SK-N-SH treated with all-trans-retinoic acid at 6 μM for 48 hours (cell line): ENCODE results near the gene LPIN1.

Experiments used
- ATAC-seq: fragments of 200-7000 bp; cut with Tn5 transposase; 3 replicates; pipeline ENCODE4 v1.9.1; 2020; ENCODE audit warnings: mild to moderate bottlenecking, moderate library complexity
- ARNTL ChIP-seq: fragments of 450-650 bp; formaldehyde crosslinking; IDR thresholded peaks from 2 replicates; pipeline ENCODE4 v1.5.0; 2020; ENCODE audit warnings: low read depth, mild to moderate bottlenecking, moderate library complexity, borderline replicate concordance
- BACH2 ChIP-seq: fragments of 250-450 bp; sonication (Bioruptor Pico); IDR thresholded peaks from 2 replicates; pipeline ENCODE4 v1.9.0; 2021; ENCODE audit warnings: mild to moderate bottlenecking, borderline replicate concordance
- CSDC2 ChIP-seq: fragments of 250-450 bp; sonication (Bioruptor Pico); IDR thresholded peaks from 2 replicates; pipeline ENCODE4 v1.5.0; 2020; ENCODE audit warnings: mild to moderate bottlenecking, moderate library complexity
- CSRNP3 ChIP-seq: fragments of 250-450 bp; sonication (Bioruptor Pico); IDR thresholded peaks from 2 replicates; pipeline ENCODE4 v1.5.1; 2021; ENCODE audit warnings: mild to moderate bottlenecking, moderate library complexity
- ESRRG ChIP-seq: fragments of 250-450 bp; sonication (Bioruptor Pico); IDR thresholded peaks from 2 replicates; pipeline ENCODE4 v1.6.1; 2021; ENCODE audit warnings: mild to moderate bottlenecking
- GLIS3 ChIP-seq: fragments of 250-450 bp; sonication (Bioruptor Pico); IDR thresholded peaks from 2 replicates; pipeline ENCODE4 v1.5.0; 2020; ENCODE audit warnings: mild to moderate bottlenecking, moderate library complexity
- ISL1 ChIP-seq: fragments of 250-450 bp; sonication (Bioruptor Pico); IDR thresholded peaks from 2 replicates; pipeline ENCODE4 v2.1.2; 2022; ENCODE audit warnings: mild to moderate bottlenecking, moderate library complexity
- OSR1 ChIP-seq: fragments of 250-450 bp; sonication (Bioruptor Pico); IDR thresholded peaks from 2 replicates; pipeline ENCODE4 v1.8.0; 2022; ENCODE audit warnings: moderate library complexity, mild to moderate bottlenecking, inconsistent platforms
- PPARA ChIP-seq: fragments of 250-450 bp; sonication (Bioruptor Pico); IDR thresholded peaks from 2 replicates; pipeline ENCODE4 v1.5.0; 2020; ENCODE audit warnings: mild to moderate bottlenecking, borderline replicate concordance
- RARB ChIP-seq: fragments of 250-450 bp; sonication (Bioruptor Pico); IDR thresholded peaks from 2 replicates; pipeline ENCODE4 v1.8.0; 2021; ENCODE audit warnings: mild to moderate bottlenecking, moderate library complexity
- SNAI2 ChIP-seq: fragments of 250-450 bp; sonication (Bioruptor Pico); IDR thresholded peaks from 2 replicates; pipeline ENCODE4 v1.5.0; 2020; ENCODE audit warnings: mild to moderate bottlenecking, moderate library complexity
- TCF4 ChIP-seq: fragments of 250-450 bp; sonication (Bioruptor Pico); IDR thresholded peaks from 2 replicates; pipeline ENCODE4 v1.8.0; 2021; ENCODE audit warnings: mild to moderate bottlenecking, moderate library complexity, borderline replicate concordance
- ZC3H10 ChIP-seq: fragments of 250-450 bp; sonication (Bioruptor Pico); IDR thresholded peaks from 2 replicates; pipeline ENCODE4 v1.5.1; 2021; ENCODE audit warnings: mild to moderate bottlenecking, moderate library complexity
- ZFP3 ChIP-seq: fragments of 250-450 bp; sonication (Bioruptor Pico); IDR thresholded peaks from 2 replicates; pipeline ENCODE4 v1.5.0; 2020; ENCODE audit warnings: mild to moderate bottlenecking, moderate library complexity
- ZFP30 ChIP-seq: fragments of 450-650 bp; formaldehyde crosslinking; IDR thresholded peaks from 2 replicates; pipeline ENCODE4 v1.5.0; 2022; ENCODE audit warnings: mild to moderate bottlenecking, moderate library complexity
- ZNF565 ChIP-seq: fragments of 450-650 bp; formaldehyde crosslinking; conservative IDR thresholded peaks from 2 replicates; pipeline ENCODE4 v1.5.0; 2020; ENCODE audit warnings: low read depth, mild to moderate bottlenecking, moderate library complexity
- ZNF70 ChIP-seq: fragments of 450-650 bp; formaldehyde crosslinking; IDR thresholded peaks from 2 replicates; pipeline ENCODE4 v1.5.0; 2020; ENCODE audit warnings: mild to moderate bottlenecking, moderate library complexity
- TF ChIP-seq, protein P1 (sequence below): fragments of 250-450 bp; sonication (Bioruptor Pico); IDR thresholded peaks from 2 replicates; pipeline ENCODE4 v1.5.1; 2020; ENCODE audit warnings: low read depth, mild to moderate bottlenecking, moderate library complexity
- TF ChIP-seq, protein P2 (sequence below): fragments of 250-450 bp; sonication (Bioruptor Pico); IDR thresholded peaks from 2 replicates; pipeline ENCODE4 v1.8.0; 2021; ENCODE audit warnings: low read depth, mild to moderate bottlenecking, moderate library complexity, borderline replicate concordance
- TF ChIP-seq, protein P3 (sequence below): fragments of 250-450 bp; sonication (Bioruptor Pico); IDR thresholded peaks from 2 replicates; pipeline ENCODE4 v1.8.0; 2020; ENCODE audit warnings: mild to moderate bottlenecking, moderate library complexity, borderline replicate concordance

Gene LPIN1

DNA sequence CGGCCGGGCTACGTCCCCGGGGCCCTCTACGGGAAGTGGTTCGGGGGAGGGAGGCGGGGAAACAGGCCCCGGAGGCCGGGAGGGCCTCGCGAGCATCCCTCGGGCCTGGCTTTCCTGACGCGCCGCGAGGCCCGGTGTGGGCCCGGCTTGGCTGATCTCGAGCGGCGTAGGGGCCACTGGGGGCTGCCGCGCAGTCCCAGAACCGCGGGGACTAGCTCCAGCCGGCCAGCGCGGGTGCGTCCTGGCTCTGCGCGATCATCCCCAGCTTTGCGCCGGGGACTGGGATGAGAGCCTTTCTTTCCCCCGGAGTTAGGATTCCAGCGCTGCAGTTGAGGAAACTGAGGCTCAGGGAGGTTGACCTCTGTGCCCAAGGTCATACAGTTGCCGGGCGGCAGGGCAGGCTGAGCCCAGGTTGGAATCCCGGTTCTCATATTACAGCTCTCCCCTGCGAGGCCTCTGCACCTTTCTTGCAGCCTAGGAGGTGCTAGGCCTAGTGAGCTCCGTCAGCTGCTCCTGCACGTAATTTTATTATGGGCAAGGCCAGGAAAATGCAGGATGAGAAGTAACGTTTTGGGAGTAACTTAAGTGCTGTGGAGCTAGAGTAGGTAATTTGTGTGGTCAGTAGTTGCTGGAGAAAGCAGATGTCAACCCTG is 501 bp downstream of the LPIN1 start (continued):
- TF ChIP-seq ZFP3 (CRISPR knock-in tag) = no peak
- no peak for TF ChIP-seq ESRRG (CRISPR knock-in tag)
- TF ChIP-seq ISL1 (CRISPR knock-in tag) = no peak

GRCh38 chr2:11748018-11748860 is 1.8 kb downstream of the LPIN1 start:
- ATAC-seq = no peak
- TF ChIP-seq RARB (CRISPR knock-in tag) = no peak
- no peak for TF ChIP-seq ESRRG (CRISPR knock-in tag)
- no peak for TF ChIP-seq ARNTL (CRISPR knock-in tag)
- TF ChIP-seq, protein P1, sequence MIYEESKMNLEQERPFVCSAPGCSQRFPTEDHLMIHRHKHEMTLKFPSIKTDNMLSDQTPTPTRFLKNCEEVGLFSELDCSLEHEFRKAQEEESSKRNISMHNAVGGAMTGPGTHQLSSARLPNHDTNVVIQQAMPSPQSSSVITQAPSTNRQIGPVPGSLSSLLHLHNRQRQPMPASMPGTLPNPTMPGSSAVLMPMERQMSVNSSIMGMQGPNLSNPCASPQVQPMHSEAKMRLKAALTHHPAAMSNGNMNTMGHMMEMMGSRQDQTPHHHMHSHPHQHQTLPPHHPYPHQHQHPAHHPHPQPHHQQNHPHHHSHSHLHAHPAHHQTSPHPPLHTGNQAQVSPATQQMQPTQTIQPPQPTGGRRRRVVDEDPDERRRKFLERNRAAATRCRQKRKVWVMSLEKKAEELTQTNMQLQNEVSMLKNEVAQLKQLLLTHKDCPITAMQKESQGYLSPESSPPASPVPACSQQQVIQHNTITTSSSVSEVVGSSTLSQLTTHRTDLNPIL = no peak
- TF ChIP-seq SNAI2 = no peak
- TF ChIP-seq CSDC2 (CRISPR knock-in tag) = no peak
- TF ChIP-seq, protein P2, sequence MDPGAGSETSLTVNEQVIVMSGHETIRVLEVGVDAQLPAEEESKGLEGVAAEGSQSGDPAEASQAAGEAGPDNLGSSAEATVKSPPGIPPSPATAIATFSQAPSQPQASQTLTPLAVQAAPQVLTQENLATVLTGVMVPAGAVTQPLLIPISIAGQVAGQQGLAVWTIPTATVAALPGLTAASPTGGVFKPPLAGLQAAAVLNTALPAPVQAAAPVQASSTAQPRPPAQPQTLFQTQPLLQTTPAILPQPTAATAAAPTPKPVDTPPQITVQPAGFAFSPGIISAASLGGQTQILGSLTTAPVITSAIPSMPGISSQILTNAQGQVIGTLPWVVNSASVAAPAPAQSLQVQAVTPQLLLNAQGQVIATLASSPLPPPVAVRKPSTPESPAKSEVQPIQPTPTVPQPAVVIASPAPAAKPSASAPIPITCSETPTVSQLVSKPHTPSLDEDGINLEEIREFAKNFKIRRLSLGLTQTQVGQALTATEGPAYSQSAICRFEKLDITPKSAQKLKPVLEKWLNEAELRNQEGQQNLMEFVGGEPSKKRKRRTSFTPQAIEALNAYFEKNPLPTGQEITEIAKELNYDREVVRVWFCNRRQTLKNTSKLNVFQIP (CRISPR knock-in tag) = no peak
- TF ChIP-seq GLIS3 = no peak
- no peak for TF ChIP-seq ZNF565
- no peak for TF ChIP-seq ZFP30
- no peak for TF ChIP-seq CSRNP3 (CRISPR knock-in tag)
- TF ChIP-seq PPARA (CRISPR knock-in tag) = no peak
- TF ChIP-seq, protein P3, sequence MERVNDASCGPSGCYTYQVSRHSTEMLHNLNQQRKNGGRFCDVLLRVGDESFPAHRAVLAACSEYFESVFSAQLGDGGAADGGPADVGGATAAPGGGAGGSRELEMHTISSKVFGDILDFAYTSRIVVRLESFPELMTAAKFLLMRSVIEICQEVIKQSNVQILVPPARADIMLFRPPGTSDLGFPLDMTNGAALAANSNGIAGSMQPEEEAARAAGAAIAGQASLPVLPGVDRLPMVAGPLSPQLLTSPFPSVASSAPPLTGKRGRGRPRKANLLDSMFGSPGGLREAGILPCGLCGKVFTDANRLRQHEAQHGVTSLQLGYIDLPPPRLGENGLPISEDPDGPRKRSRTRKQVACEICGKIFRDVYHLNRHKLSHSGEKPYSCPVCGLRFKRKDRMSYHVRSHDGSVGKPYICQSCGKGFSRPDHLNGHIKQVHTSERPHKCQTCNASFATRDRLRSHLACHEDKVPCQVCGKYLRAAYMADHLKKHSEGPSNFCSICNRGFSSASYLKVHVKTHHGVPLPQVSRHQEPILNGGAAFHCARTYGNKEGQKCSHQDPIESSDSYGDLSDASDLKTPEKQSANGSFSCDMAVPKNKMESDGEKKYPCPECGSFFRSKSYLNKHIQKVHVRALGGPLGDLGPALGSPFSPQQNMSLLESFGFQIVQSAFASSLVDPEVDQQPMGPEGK (CRISPR knock-in tag) = no peak
- TF ChIP-seq OSR1 (CRISPR knock-in tag) = no peak

DNA sequence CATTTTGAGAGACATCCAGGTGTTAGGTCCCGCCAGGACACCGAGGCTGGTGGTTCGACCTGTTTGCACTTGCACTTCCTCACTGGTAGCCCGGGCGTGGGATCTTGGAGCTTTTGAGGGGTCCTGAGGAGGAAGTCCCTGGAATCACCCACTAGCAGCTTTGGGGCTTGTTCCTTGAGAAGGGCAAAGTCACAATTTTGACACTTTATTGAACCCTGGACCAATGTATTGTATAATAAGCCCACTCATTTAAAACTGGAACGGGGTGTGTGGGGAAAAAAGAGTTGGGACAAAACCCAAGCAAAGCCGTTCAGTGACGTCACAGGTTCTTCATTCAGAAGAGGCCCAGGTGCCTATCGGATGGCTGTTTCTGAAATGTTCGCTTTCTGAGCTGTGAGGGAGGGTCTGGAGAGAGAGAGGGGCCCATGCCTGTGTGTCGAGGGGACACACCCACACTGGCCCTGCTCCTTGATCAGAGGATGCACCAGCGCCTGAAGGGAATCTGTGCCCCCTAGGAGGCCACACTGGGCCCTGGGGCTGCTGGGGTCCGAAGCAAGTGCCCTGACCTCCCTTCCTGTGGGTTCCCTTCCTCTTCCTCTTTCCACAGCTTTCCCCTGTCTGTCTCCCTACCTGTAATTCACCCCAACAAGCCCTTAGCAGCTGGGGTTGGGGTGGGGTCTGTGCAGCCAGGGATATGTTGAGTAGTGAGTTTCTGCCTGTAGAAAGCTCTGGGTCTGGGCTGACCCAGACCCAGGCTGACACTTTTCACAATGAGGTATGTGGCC is 2.6 kb downstream of the LPIN1 start:
- ATAC-seq = no peak
- TF ChIP-seq ISL1 (CRISPR knock-in tag) = no peak

DNA sequence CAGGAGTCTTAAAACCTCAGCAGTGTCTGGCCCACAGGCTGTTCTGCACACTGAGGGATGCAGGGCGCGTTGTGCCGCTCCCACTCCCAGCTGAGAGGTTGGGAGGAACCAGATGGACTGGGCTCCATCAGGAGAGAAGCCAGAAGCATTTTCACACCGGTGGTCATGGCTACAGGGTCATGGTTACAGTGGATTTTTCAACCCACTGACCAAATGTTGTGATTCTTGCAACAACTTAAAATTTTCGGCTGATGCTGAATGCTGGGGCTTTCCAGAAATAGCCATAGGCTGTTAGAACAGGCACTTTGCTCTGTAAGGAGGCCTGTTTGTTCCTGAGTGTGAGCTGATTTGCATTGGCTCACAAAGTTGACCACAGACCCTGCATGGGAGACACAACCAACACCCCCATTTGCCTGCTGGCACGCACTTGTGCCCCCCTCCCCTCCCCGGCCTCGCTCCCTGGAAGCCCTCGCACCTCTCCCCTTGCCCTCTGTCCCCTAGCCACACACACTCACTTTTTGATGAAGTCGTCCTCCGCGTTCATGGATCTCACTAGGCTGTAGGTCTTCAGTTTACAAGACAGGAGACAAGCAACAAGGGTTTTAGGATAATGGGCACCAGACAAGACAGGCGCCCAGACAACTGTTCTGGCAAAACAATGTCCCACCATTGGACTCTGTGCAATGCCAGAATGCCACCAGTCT is 3.4 kb downstream of the LPIN1 start:
- ATAC-seq = no peak

More for the DNA sequence above, 3.4 kb downstream of the LPIN1 start:
- no peak for TF ChIP-seq ZC3H10
- TF ChIP-seq ARNTL (CRISPR knock-in tag) = no peak
- no peak for TF ChIP-seq ISL1 (CRISPR knock-in tag)
- TF ChIP-seq, protein P2 (CRISPR knock-in tag) = no peak
- no peak for TF ChIP-seq ZFP3 (CRISPR knock-in tag)
- no peak for TF ChIP-seq ZFP30
- no peak for TF ChIP-seq ZNF70
- TF ChIP-seq BACH2 (CRISPR knock-in tag) = no peak
- TF ChIP-seq OSR1 (CRISPR knock-in tag) = no peak
- no peak for TF ChIP-seq RARB (CRISPR knock-in tag)
- TF ChIP-seq, protein P1 = no peak
- no peak for TF ChIP-seq PPARA (CRISPR knock-in tag)
- no peak for TF ChIP-seq GLIS3
- TF ChIP-seq, protein P3 (CRISPR knock-in tag) = no peak
- no peak for TF ChIP-seq ZNF565
- no peak for TF ChIP-seq TCF4 (CRISPR knock-in tag)
